Activated CD4-positive, CD25-positive, alpha-beta regulatory T cell (primary cell): ENCODE data around the gene CD69.

Experiments
- DNase-seq, 4 experiments: peaks; one replicate each; lab custom pipeline; 2025; lab: John Stamatoyannopoulos, UW

Gene CD69

GRCh38 chr12:9781360-9781759 is 20.7 kb upstream of the CD69 start:
- DNase-seq = no peak

GRCh38 chr12:9779209-9779608 is 18.5 kb upstream of the CD69 start:
- no peak for DNase-seq

- DNase-seq = no peak
Measured at GRCh38 chr12:9776781-9777180, 16.1 kb upstream of the CD69 start.

- no peak for DNase-seq
Measured at GRCh38 chr12:9773216-9773877, 12.6 kb upstream of the CD69 start.

DNA sequence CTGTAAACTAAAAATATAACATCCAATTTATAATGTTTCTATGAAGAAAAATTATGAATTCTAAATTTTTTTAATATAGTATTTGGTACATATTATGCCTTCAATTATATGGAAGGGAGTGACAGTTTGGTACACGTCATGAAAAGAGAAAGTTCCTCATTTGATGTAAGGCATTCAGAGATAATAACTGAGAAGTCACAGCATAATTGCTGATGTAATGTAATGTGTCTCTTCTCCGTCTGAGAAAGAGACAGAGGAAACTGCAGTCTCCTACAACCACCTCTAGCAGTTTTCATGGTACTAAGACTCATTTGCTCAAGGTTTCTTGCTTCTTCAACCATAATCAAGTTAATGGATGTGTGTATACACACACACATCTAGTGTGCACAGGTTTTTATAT is 2.3 kb upstream of the CD69 start:
- DNase-seq = no peak

GRCh38 chr12:9762369-9762768 is 1.7 kb upstream of the CD69 start:
- no peak for DNase-seq

GRCh38 chr12:9761419-9761781 is 699 bp upstream of the CD69 start:
- no peak for DNase-seq

DNA sequence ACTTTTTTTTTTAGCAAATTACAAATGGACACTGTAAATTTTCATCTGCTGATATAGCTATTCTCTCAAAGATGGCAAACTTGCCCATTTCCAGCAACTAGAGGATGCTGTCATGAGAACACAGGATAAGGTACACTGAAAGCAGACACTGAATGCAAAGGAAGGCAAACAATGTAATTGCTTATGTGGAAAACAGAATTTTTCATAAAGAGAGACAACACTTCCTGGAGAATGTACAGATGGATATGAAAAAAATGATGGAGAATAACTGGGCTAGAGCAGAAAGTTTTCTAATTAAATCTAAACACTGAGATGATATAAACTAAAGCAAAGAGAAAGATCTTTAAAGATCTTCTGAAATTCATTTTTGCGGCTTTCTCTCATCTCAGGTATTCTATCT is 581 bp downstream of the CD69 start:
- no peak for DNase-seq

- DNase-seq = no peak
Measured at GRCh38 chr12:9759694-9760093, 1.0 kb downstream of the CD69 start.

GRCh38 chr12:9758119-9758518 is 2.6 kb downstream of the CD69 start:
- DNase-seq = no peak

GRCh38 chr12:9757433-9758025 is 3.2 kb downstream of the CD69 start:
- DNase-seq = no peak

DNA sequence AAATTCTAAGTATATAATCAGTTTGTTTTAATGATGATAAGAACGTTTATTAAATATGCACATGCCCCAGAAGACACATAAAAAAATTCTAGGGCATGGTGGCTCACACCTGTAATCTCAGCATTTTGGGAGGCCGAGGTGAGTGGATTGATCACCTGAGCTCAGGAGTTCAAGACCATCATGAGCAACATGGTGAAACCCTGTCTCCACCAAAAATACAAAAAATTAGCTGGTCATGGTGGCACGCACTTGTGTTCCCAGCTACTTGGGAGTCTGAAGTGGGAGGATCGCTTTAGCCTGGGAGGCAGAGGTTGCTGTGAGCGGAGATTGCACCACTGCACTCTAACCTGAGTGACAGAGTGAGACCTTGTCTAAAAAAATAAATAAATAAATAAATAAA is 4.0 kb downstream of the CD69 start:
- DNase-seq = no peak

DNA sequence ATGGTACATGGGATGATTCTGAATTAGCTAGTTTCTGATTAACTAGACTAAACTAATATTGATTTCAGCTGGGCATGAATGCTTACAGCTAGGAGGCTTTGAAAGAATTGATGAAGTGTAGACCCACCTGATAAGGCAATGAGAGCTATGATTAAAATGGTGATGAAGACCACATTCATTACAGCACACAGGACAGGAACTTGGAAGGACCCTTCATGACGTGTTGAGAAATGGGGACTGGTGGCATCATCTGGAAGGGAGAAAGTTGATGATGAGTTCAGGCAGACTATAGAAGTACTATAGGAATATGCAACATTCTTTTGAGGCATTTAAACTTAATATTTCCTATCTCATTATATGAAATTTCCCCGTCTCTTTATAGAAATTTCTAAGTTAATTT is 4.5 kb downstream of the CD69 start:
- no peak for DNase-seq

- DNase-seq = no peak
Measured at GRCh38 chr12:9755567-9755966, 5.1 kb downstream of the CD69 start.

DNA sequence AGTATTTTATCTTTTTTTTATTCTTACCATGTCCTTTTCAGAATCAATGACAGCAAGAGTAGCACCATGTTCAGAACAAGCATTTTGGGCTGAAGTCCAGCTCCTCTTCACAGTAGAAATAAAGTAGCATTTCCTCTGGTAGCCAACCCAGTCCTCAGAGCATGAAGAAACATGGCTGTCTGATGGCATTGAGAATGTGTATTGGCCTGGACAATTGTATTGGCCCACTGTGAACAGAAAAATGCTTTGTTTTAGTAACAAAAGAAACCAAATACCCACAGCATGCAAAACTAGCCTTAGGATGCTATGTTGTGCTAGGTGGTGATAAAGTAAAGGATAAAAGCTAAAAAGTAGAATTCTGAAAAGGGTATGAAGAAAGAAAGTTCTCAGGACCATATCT is 5.7 kb downstream of the CD69 start:
- no peak for DNase-seq

GRCh38 chr12:9754099-9754927 is 6.4 kb downstream of the CD69 start:
- no peak for DNase-seq

GRCh38 chr12:9753498-9753897 is 7.2 kb downstream of the CD69 start:
- DNase-seq = no peak

DNA sequence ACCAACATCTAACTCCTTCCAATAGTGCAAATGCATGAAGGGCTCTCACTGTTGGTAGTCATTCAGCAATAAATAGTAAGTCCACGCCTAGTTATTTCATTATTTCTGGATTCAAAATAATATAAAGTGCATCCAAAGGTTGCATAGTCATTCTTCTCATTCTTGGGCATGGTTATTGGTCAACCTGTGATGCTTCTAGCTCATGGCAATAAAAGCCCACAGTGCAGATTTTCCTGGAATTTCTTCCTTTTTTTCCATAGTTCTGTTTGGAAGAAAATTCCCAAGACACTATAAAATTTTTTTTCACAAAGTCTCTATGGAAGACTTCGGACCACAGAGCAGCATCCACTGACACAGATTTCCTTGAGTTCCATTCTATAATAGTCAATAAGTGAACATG is 7.6 kb downstream of the CD69 start:
- DNase-seq = no peak

DNA sequence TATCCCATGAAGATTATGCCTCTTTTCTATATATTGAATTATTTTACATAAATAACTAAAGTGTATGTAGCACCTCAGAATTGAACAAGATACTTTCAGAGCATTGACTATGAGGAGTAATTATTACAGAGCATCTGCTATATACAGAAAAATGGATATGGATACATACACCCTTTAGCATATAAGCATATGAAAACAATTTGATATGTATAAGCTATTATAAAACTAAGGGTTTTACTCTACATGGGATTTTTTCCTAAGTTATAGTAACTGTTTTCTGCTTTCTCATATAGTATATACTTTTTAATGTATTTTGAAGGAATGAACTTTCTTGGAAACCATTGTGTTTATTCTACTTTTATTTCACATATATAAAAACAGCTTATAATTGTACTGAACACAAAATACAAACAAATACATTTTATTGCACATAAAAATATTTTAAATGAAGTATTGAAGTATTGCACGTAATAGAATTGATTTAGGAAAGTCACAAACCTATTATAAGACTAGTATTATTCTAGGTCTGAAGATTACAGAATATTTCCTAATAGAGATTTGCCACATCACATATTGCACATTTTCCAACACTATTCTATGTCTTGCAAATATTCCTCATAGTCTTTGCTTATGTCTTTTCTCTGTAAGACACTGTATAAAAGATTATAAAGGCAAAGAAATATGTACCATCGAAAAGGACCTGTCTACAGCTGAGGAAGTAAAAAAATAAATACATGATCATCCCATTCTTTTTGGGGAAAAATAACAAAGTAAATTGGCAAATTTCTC is 8.4 kb downstream of the CD69 start:
- DNase-seq = no peak

DNA sequence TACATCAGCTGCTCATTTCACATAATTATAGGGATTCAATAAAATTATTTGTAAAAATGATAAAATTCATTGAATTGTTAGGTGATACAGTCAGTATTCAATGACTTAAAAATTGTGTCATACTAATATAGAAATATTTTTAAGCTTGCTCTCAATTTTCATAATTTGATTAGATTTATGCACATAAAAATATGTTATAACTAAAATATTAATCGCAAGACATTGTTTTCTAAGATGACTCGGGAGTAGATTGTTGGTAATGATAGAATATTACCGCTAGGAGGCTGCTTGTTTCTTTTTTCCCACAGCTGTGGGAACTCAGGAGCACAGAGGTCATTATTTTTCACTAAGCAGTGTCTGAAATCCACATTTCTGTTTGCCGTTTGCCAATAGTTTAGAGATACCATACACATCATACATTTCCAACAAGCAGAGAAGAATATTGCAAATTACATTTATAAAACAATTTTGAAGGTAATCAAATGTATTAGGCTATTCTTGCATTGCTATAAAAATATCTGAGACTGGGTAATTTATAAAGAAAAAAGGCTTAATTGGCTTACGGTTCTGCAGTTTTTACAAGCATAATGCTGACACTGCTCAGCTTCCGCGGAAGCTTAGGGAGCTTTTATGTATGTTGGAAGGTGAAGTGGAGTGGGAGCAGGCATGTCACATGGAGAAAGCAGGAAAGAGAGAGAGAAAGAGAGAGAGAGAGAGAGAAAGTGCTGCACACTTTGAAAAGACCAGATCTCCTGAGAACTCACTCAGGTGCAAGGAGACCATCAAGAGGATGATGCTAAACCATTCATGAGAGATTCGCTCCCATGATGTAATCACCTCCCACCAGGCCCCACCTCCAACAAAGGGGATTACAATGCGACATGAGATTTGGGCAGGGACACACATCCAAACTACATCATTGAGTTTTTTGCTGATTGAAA is 9.2 kb downstream of the CD69 start:
- peak in 1 of 4 experiments; percentile 6 for DNase-seq
